ENCODE data around the gene PDYN. TPM values are rescaled to one million over a fixed set of nuclear protein-coding genes. Genes with fewer than 3 reads are reported as not detected.

Gene PDYN
- total and polyA plus RNA-seq, 4 donors = not detected

GRCh38 chr20:2000285-2000684, 6.4 kb upstream of the PDYN start:
- Histone ChIP-seq H3K27me3 (ENCODE audit: control insufficient read depth in 3 of 3, insufficient read depth in 3 of 3, low read length in 2 of 3) (peaks cover 0 to 42% (median 4%) of the 10 kb centered on the region in 3 donors), H3K4me3 (no peak overlapping the region), H3K27ac (ENCODE audit: low read depth in 1 of 2, low read length in 1 of 2) (no peak overlapping the region), H3K36me3 (ENCODE audit: control insufficient read depth in 4 of 4, insufficient read depth in 4 of 4, low read length in 4 of 4) (no peaks in the 10 kb centered on the region), H3K9me3 (ENCODE audit: control insufficient read depth in 4 of 4, insufficient read depth in 3 of 4, low read length in 3 of 4) (peaks cover 0 to 2% (median 0%) of the 10 kb centered on the region in 4 donors), H3K4me1 (ENCODE audit: control insufficient read depth in 5 of 5, insufficient read depth in 5 of 5, low read length in 5 of 5) (no peaks in the 10 kb centered on the region), H3K9ac (ENCODE audit: insufficient read depth in 1 of 2, low read length in 2 of 2) (no peak overlapping the region)
- no peak for ATAC-seq (ENCODE audit: insufficient read depth, low FRiP score)
- 69 to 74% methylated on average over 6 of the region's 6 CpGs for WGBS, 2 donors
- TF ChIP-seq CTCF (IDR thresholded peaks at IDR 0.05; ENCODE audit: control extremely low read depth, extremely low read depth) = no peak
- DNase-seq = no peak

- WGBS, 2 donors = 46 to 75% methylated on average over 3 of the region's 3 CpGs
- Histone ChIP-seq H3K27me3 (ENCODE audit: control insufficient read depth in 3 of 3, insufficient read depth in 3 of 3, low read length in 2 of 3) (peaks cover 0 to 54% (median 0%) of the 10 kb centered on the region in 3 donors), H3K4me1 (ENCODE audit: control insufficient read depth in 5 of 5, insufficient read depth in 5 of 5, low read length in 5 of 5) (no peaks in the 10 kb centered on the region), H3K27ac (ENCODE audit: low read depth in 1 of 2, low read length in 1 of 2) (no peak overlapping the region), H3K9ac (ENCODE audit: insufficient read depth in 1 of 2, low read length in 2 of 2) (no peak overlapping the region), H3K9me3 (ENCODE audit: control insufficient read depth in 4 of 4, insufficient read depth in 3 of 4, low read length in 3 of 4) (peaks cover 0 to 2% (median 0%) of the 10 kb centered on the region in 4 donors), H3K4me3 (no peak overlapping the region), H3K36me3 (ENCODE audit: control insufficient read depth in 4 of 4, insufficient read depth in 4 of 4, low read length in 4 of 4) (no peaks in the 10 kb centered on the region)
- no peak for DNase-seq
- TF ChIP-seq CTCF (IDR thresholded peaks at IDR 0.05; ENCODE audit: control extremely low read depth, extremely low read depth) = no peak
- ATAC-seq (ENCODE audit: insufficient read depth, low FRiP score) = no peak
Measured at GRCh38 chr20:1998715-1999114, 4.9 kb upstream of the PDYN start.

GRCh38 chr20:1998193-1998520, 4.3 kb upstream of the PDYN start:
- WGBS, 2 donors = 84 to 85% methylated on average over 3 to 4 of the region's 4 CpGs
- Histone ChIP-seq H3K4me3 (no peak overlapping the region), H3K36me3 (ENCODE audit: control insufficient read depth in 4 of 4, insufficient read depth in 4 of 4, low read length in 4 of 4) (no peaks in the 10 kb centered on the region), H3K27me3 (ENCODE audit: control insufficient read depth in 3 of 3, insufficient read depth in 3 of 3, low read length in 2 of 3) (peaks cover 0 to 55% (median 0%) of the 10 kb centered on the region in 3 donors), H3K27ac (ENCODE audit: low read depth in 1 of 2, low read length in 1 of 2) (no peak overlapping the region), H3K9me3 (ENCODE audit: control insufficient read depth in 4 of 4, insufficient read depth in 3 of 4, low read length in 3 of 4) (peaks cover 0 to 2% (median 0%) of the 10 kb centered on the region in 4 donors), H3K4me1 (ENCODE audit: control insufficient read depth in 5 of 5, insufficient read depth in 5 of 5, low read length in 5 of 5) (no peaks in the 10 kb centered on the region), H3K9ac (ENCODE audit: insufficient read depth in 1 of 2, low read length in 2 of 2) (no peak overlapping the region)
- DNase-seq = no peak
- no peak for ATAC-seq (ENCODE audit: insufficient read depth, low FRiP score)
- no peak for TF ChIP-seq CTCF (IDR thresholded peaks at IDR 0.05; ENCODE audit: control extremely low read depth, extremely low read depth)
